Endothelial cell of umbilical vein (primary cell): ENCODE results near the gene TMOD1. TPM values are rescaled to one million over a fixed set of nuclear protein-coding genes. Genes with fewer than 3 reads are reported as not detected.

Experiments used
- BruUV-seq: library from RNA; stranded (reverse); fragments of 400-500 nt; replicated peaks from 2 replicates; lab custom pipeline; 2021; lab: Mats Ljungman, UMichigan
- CTCF ChIA-PET: fragments of 300-600, 350-600 bp; sonication (Branson Sonifier 250); formaldehyde crosslinking; loops from one replicate; lab custom pipeline; 2021; ENCODE audit warnings: antibody characterized with exemption, inconsistent platforms; lab: Charles Lee
- POLR2A ChIA-PET: fragments of 300-600, 350-600 bp; sonication (Branson Sonifier 250); formaldehyde crosslinking; loops from one replicate; lab custom pipeline; 2021; ENCODE audit warnings: antibody characterized with exemption, inconsistent platforms; lab: Charles Lee
- DNase-seq: peaks from one replicate; pipeline ENCODE4 v3.0.0-alpha.2; 2011; ENCODE audit warnings: low read depth, low spot score
- FAIRE-seq: peaks from 2 replicates; lab custom pipeline; 2011; peaks lifted over from hg19 to GRCh38; lab: Jason Lieb, UNC
- H2AFZ ChIP-seq: 2 replicates; pipeline ENCODE4 v1.6.0; 2012; ENCODE audit warnings: low read depth, low read length, control low read depth, inconsistent platforms
- H3K27ac ChIP-seq: 2 replicates; pipeline ENCODE4 v1.5.1; 2011; ENCODE audit warnings: low read depth, mild to moderate bottlenecking, control low read depth, low read length, moderate library complexity; ENCODE audit not compliant: insufficient read depth
- H3K27me3 ChIP-seq, 2 experiments: 2 replicates each; pipeline versions ENCODE4 v1.6.0 to v1.6.1; 2011; ENCODE audit warnings: low read length in 2 of 2, mixed read lengths in 1 of 2; ENCODE audit not compliant: control insufficient read depth in 2 of 2, insufficient read depth in 2 of 2
- H3K36me3 ChIP-seq, 2 experiments: 2 replicates in 1 of 2; 3 replicates in 1 of 2; pipeline ENCODE4 v1.5.1; 2011; ENCODE audit warnings: low read length in 2 of 2, mild to moderate bottlenecking in 1 of 2, moderate library complexity in 1 of 2; ENCODE audit not compliant: control insufficient read depth in 2 of 2, insufficient read depth in 2 of 2; ENCODE audit errors: extremely low read depth in 1 of 2
- H3K4me1 ChIP-seq: 3 replicates; pipeline ENCODE4 v1.5.1; 2011; ENCODE audit warnings: mild to moderate bottlenecking, low read length; ENCODE audit not compliant: control insufficient read depth, insufficient read depth; ENCODE audit errors: extremely low read depth
- H3K4me2 ChIP-seq: 2 replicates; pipeline ENCODE4 v1.6.1; 2011; ENCODE audit warnings: low read length, control low read depth, mixed read lengths; ENCODE audit not compliant: insufficient read depth
- H3K4me3 ChIP-seq, 3 experiments: fragments of 200-600 bp in 1 of 3; sonication (generic), shearing (Covaris generic) in 1 of 3; replicated peaks in 1 of 3; 2 replicates each; pipeline ENCODE4 v1.5.1; 2011 to 2016; ENCODE audit warnings: control low read depth in 3 of 3, low read length in 3 of 3, mild to moderate bottlenecking in 2 of 3, inconsistent platforms in 1 of 3, low read depth in 1 of 3, moderate library complexity in 1 of 3; ENCODE audit not compliant: insufficient read depth in 1 of 3
- H3K79me2 ChIP-seq: 2 replicates; pipeline ENCODE4 v1.6.0; 2012; ENCODE audit warnings: low read length, inconsistent platforms; ENCODE audit not compliant: control insufficient read depth, insufficient read depth
- H3K9ac ChIP-seq: replicated peaks from 2 replicates; pipeline ENCODE3; 2011; ENCODE audit warnings: low read length, control low read depth; ENCODE audit not compliant: insufficient read depth; ENCODE audit errors: extremely low read depth
- H3K9me1 ChIP-seq: replicated peaks from 3 replicates; pipeline ENCODE4 v1.6.0; 2011; ENCODE audit warnings: mild to moderate bottlenecking, low read length; ENCODE audit not compliant: control insufficient read depth, insufficient read depth; ENCODE audit errors: extremely low read depth
- H3K9me3 ChIP-seq: replicated peaks from 2 replicates; pipeline ENCODE4 v1.5.1; 2012; ENCODE audit warnings: low read length, inconsistent platforms; ENCODE audit not compliant: control insufficient read depth, insufficient read depth
- H4K20me1 ChIP-seq: replicated peaks from 2 replicates; pipeline ENCODE3; 2011; ENCODE audit warnings: mild to moderate bottlenecking, low read length; ENCODE audit not compliant: control insufficient read depth, insufficient read depth; ENCODE audit errors: extremely low read depth
- CTCF ChIP-seq, 2 donors: IDR thresholded peaks; 1 replicate in 1 of 2; 2 replicates in 1 of 2; pipeline ENCODE4 v1.5.1; 2011; ENCODE audit warnings: low read length in 2 of 2, mild to moderate bottlenecking in 2 of 2, moderate library complexity in 2 of 2, control low read depth in 1 of 2, inconsistent platforms in 1 of 2, low read depth in 1 of 2; ENCODE audit not compliant: insufficient read depth in 1 of 2; ENCODE audit errors: extremely low read depth in 1 of 2
- EZH2 ChIP-seq: IDR thresholded peaks from 2 replicates; pipeline ENCODE4 v1.6.1; 2012; ENCODE audit warnings: borderline replicate concordance, low read depth, mild to moderate bottlenecking, moderate library complexity, low read length, inconsistent platforms; ENCODE audit not compliant: severe bottlenecking
- FOS ChIP-seq: IDR thresholded peaks from 2 replicates; pipeline ENCODE4 v1.6.1; 2011; ENCODE audit warnings: mild to moderate bottlenecking, low read length, moderate library complexity, borderline replicate concordance; ENCODE audit not compliant: insufficient read depth
- GATA2 ChIP-seq: IDR thresholded peaks from 2 replicates; pipeline ENCODE4 v1.7.0; 2011; ENCODE audit warnings: low read depth, mild to moderate bottlenecking, moderate library complexity, mixed read lengths, low read length; ENCODE audit not compliant: insufficient read length, insufficient read depth
- JUN ChIP-seq: IDR thresholded peaks from 2 replicates; pipeline ENCODE4 v1.6.1; 2011; ENCODE audit warnings: borderline replicate concordance, low read depth; ENCODE audit not compliant: insufficient read length, insufficient read depth
- MAX ChIP-seq: IDR thresholded peaks from 2 replicates; pipeline ENCODE4 v1.6.1; 2011; ENCODE audit not compliant: insufficient read depth, insufficient read length
- MYC ChIP-seq: IDR thresholded peaks from one replicate; pipeline ENCODE4 v1.6.1; 2011; ENCODE audit warnings: mild to moderate bottlenecking, low read depth, low read length
- POLR2A ChIP-seq: IDR thresholded peaks from 2 replicates; pipeline ENCODE4 v1.6.1; 2012; ENCODE audit warnings: low read depth, mild to moderate bottlenecking, control low read depth, low read length
- POLR2AphosphoS5 ChIP-seq: IDR thresholded peaks from 2 replicates; pipeline ENCODE4 v1.6.1; 2012; ENCODE audit warnings: low read depth, mild to moderate bottlenecking, control low read depth, low read length, moderate library complexity; ENCODE audit not compliant: insufficient read depth
- dilution Hi-C: fragments of 300-500 bp; cut with MboI; formaldehyde crosslinking; loops from one replicate; pipeline ENCODE4 v1.15.0; 2019; ENCODE audit warnings: low sequenced_read_pairs; ENCODE audit not compliant: extremely low pct_ligation_motif_present
- intact Hi-C: fragments of 100-400 bp; cut with micrococcal nuclease; formaldehyde crosslinking; loops from one replicate; pipeline ENCODE4 v1.10.0; 2022
- polyA plus RNA-seq, 4 experiments: library from polyadenylated mRNA; depleted of rRNA in 3 of 4; stranded (reverse) in 3 of 4; unstranded in 1 of 4; fragments of >200 nt; gene quantifications; 2 replicates each; pipeline versions ENCODE4 v1.2.1 to v1.2.3, GENCODE V29; 2011 to 2012; ENCODE audit warnings: missing spikeins in 1 of 4
- total RNA-seq: library from RNA; stranded (reverse); gene quantifications from 2 replicates; pipeline ENCODE4 v1.2.3, GENCODE V29; 2021

TMOD1 gene
- total and polyA plus RNA-seq, 2 donors (not counting 3 experiments of a cell fraction or from before 2014, with no cell fraction given) = 0.26 to 1.4 TPM

GRCh38 chr9:97524424-97524823, 23.0 kb downstream of the TMOD1 start:
- no TSS peak for BruUV-seq
- H3K4me1 ChIP-seq = peaks cover 1% of the 10 kb centered on the region
- H3K27ac ChIP-seq = no peak overlapping the region
- ChIA-PET POLR2A (no interaction called here), CTCF (no interaction called here)
- H3K4me3 ChIP-seq = no peak overlapping the region
- H3K27me3 ChIP-seq = peaks cover 0 to 3% of the 10 kb centered on the region in 2 experiments
- no peak for FAIRE-seq
- H3K9ac ChIP-seq = no peak overlapping the region
- H3K4me2 ChIP-seq = no peak overlapping the region
- no peaks in the 10 kb centered on the region for H3K9me1 ChIP-seq
- DNase-seq = no peak
- intact Hi-C loops (no loop called here), dilution Hi-C loops (no loop called here)
- no peaks in the 10 kb centered on the region for H3K79me2 ChIP-seq
- no peaks in the 10 kb centered on the region for H3K36me3 ChIP-seq
- H2AFZ ChIP-seq = no peak overlapping the region
- H4K20me1 ChIP-seq = no peaks in the 10 kb centered on the region
- no peaks in the 10 kb centered on the region for H3K9me3 ChIP-seq
- TF ChIP-seq FOS (no peak), POLR2AphosphoS5 (no peak), EZH2 (no peak), MYC (no peak), POLR2A (no peak), MAX (no peak), CTCF (IDR thresholded peaks at IDR 0.05; ENCODE audit: extremely low read depth in 1 of 2, insufficient read depth in 1 of 2, low read depth in 1 of 2, low read length in 2 of 2) (no peak), JUN (no peak), GATA2 (no peak)
